Inferior parietal cortex (tissue), 1 donor: ENCODE results near the gene PTPRQ.
"Not testable (repeated sequence)": the region's sequence is repeated elsewhere in the genome, so short reads cannot be mapped to it uniquely, and the experiment has no call there.

ENCODE experiments used
- DNase-seq: peaks from one replicate; pipeline ENCODE4 v3.0.0-alpha.2; 2016; ENCODE audit errors: extremely low spot score

Gene PTPRQ

GRCh38 chr12:80643961-80644360, 199.9 kb downstream of the PTPRQ start:
- no peak for DNase-seq

DNA sequence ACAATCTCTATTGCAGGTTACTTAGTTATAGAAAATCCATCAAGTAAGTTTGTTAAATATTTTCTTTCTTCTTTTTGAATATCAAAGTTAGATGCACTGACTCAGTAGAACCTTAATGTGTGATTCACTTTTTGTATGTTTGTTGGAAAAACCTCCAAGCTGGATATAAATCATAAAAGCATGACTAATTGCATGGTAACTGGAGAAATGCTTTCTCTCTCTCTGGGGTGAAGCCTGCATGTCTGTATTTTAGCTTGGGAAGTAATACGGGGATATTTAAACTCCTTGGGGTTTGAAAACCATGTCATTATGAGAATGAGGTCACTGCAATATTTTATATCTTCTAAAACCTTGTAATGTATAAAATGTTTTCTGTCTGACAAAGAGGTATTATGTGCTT, 204.8 kb downstream of the PTPRQ start:
- DNase-seq, result no peak

GRCh38 chr12:80655751-80656150, 211.7 kb downstream of the PTPRQ start:
- no peak for DNase-seq

DNA sequence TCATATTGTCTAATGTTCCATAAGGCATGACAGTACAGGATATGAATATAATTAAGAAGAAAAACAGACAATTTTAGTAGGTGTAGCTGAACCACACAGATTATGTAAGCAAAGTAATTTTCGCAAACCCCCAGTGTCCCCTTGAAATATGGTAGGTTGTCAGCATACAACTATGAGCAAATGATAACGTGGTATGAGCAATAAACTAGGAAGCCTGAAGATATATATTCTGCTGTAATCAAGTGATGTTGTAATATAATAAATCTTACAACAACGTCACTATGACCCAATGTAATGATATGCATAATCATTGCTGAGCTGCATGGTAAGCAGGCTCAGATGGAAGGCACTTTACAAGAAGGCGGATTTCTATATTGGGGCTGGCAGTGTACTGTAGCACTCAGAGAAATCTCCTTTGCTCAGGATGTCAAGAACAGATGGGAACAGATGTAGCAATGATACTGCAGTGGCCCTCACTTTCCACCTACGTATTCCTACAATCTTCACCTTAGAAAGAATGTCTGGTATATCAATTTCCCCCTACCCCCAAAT, 215.6 kb downstream of the PTPRQ start:
- DNase-seq, result no peak

GRCh38 chr12:80662586-80662985, 218.6 kb downstream of the PTPRQ start:
- DNase-seq, result no peak

- DNase-seq, result no peak
Observed at GRCh38 chr12:80670214-80670613, 226.2 kb downstream of the PTPRQ start.

DNA sequence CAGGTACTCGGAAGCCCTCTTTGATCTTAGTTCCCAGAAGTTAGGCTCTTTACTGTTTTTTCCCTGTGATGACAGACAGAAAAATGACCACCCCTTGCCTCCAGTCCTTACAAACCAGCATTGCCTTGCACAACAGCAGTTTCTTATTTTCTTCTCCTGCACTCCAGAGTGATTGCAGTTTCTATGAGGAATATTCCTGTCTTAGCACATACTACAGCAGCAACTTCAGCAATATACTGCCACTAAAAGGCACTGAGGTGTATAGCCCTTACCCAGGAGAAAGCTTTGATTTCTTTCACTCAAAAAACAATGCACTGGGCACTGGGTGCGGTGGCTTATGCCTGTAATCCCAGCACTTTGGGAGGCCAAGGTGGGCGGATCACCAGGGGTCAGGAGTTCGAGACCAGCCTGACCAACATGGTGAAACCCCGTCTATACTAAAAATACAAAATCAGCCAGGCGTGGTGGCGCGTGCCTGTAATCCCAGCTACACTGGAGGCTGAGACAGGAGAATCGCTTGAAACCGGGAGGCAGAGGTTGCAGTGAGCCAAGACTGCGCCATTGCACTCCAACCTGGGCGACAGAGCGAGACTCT, 232.1 kb downstream of the PTPRQ start:
- DNase-seq, result not testable (repeated sequence)

GRCh38 chr12:80676856-80677255, 232.8 kb downstream of the PTPRQ start:
- DNase-seq, result no peak

DNA sequence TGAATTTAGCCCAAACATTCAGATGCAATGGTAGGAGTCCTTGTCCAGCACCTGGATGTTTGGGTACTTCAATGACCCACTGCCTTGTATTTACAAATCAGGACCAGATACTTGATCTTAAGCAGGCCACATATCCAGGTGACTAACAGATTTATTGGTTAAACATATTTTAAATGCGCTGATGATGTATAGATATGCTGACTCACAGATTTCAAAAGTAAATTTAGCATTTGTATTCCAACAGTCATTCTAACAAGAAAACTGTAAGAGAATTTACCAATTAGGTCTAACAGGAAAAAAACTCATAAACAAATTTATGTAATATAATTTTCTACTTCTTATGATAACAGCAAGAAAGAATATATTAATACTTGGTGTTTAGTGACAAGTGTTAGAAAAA, 234.0 kb downstream of the PTPRQ start:
- DNase-seq, result no peak

DNA sequence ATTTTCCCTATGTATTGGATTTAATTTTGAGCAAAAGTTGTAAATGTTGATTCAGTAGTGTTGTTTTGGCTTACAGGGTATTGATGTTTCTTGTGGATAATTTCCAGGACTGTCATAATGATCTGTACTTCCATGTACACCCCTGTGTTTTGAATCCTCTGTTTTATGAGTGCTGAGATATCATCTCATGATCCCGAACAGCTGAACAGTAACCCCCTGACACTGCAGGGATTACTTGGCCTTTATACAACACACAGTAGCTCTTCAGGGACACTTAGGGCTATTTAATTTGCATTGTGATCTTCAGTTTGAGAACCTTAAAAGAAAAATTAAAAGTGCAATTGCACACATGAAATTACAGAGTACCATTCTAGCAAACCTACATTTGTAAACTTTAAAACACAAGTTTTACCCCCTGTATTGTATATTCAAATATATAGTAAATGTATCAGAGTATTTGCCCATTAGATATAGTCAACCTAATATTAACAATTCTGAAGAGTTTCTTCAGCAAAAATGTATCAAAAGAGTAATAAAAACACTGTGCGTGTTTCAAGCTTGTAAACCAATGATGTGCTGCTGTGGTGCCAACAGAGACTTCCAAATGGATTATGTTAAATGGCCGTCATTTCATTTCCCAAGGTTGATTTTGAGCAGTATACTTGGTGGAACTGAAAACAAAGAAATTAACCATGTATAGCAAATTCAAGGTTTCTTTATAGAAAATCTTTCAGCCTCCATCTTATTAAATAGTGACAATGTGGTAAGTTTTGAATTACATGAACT, 235.5 kb downstream of the PTPRQ start:
- no peak for DNase-seq

DNA sequence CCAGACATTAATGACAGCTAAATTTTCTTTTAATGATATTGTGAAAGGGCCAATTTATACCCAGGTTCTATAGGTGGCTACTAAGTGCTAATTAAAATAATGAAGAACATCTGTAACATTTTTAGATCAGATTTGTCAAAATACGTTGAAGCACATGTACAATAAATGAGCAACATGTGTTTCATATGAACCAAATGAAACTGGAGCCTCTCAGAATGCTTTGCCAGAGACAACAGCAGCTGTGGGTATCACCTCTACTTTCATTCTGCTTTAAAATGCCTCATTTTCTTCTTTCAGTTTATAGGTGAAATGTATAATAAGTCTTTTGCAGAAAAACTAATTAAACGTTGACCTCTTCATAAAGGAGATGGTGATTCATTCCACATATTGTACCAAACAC, 237.3 kb downstream of the PTPRQ start:
- DNase-seq, result no peak

DNA sequence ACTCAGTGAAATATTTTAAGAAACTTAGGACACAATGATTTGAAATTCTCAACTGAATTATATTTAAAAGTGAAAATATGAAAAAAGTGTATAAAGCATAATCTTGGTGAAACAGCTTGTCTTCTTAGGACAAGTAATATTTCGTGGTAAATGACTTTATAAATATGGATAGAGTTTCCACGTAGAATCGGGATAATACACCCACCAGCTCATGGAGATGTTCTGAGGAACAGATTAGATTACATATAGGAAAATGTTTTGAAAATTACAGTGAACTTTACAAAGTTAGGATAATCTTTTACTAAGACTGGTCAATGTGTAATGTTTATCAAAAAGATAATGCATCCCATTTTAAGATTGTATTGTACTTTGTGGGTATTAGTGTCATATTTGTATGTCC, 237.8 kb downstream of the PTPRQ start:
- no peak for DNase-seq

DNA sequence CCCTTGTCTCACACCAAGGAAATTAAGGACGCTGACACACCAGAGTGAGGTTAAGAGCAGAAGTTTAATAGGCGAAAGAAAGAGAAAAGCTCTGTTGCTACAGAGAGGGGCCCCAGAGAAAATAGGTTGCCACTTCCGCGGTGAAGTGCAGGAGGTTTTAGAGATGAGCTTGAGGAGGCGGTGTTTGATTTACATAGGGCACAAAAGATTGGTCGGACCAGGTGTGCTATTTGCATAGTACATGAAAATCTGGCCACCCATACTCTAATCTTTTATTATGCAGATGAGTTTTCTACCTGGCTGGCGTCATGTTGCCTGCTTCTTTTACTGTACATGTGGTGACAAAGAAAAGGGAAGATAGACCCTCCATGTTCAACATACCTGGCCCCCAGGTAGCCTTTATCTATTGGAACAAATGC, 240.1 kb downstream of the PTPRQ start:
- no peak for DNase-seq

GRCh38 chr12:80690090-80690489, 246.1 kb downstream of the PTPRQ start:
- no peak for DNase-seq

GRCh38 chr12:80690513-80690912, 246.5 kb downstream of the PTPRQ start:
- no peak for DNase-seq

DNA sequence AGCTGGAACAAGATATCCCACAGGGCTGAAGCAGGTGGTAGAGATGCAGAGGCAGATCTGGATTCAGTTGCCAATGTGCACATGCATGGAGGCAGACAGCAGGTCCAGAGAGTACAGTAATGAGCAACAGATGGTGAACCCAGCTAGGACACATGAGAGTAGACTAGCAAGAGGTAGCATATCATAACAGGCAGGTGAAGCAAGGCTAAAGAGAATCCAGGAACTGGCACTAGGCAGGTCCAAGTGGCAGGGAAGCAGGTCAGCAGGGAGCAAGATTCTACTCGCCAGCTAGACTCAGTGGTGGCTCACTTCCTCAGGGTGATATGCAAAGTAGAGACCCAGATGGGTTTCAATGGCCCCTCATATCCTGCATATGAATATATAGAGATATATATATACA, 248.1 kb downstream of the PTPRQ start:
- no peak for DNase-seq

DNA sequence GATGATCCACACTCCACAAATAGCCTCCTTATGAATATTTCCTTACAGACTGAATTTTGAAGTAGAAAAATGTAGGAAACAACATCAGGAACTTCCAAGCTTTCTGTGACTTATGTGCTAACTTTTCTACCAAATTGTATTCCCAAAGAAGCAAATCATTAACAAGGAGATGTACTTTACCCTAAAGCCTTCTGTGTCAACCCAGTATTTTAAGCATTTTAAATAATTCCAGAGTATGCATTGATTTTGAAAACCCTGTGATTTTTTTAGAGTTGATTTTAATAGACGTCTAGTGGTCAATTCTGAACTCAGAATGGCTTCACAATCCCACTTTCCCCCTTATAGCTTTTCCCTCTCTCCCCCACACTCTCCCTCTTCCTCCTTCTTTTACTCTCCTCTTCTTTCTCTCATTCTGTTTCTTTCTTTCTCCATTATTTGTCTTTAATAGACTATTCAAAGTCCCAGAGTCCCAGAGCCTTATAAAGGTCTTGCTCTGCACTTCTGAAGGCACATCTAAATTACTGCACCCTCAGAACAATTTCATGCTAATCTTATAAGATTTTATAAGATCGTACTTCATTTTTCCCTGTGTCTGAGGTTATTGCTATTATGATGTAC, 253.3 kb downstream of the PTPRQ start:
- DNase-seq, result no peak

DNA sequence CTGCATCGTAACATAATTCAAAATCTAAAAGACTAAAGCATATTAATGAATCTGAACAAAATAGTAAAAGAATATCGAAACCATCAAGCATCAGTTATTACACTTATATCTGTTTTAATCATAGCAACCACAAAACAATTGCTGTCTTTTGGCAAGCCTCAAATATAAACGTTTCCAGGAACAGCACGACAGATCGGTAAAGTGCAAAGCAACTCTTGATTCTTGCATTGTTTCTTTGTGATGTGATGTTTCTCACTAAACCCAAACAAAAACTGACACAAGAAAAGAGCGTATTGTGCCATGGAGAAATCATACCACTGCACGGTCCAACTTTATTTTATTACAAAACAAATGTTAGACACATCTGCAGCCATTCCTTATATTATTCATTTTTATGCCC, 254.2 kb downstream of the PTPRQ start:
- no peak for DNase-seq

DNA sequence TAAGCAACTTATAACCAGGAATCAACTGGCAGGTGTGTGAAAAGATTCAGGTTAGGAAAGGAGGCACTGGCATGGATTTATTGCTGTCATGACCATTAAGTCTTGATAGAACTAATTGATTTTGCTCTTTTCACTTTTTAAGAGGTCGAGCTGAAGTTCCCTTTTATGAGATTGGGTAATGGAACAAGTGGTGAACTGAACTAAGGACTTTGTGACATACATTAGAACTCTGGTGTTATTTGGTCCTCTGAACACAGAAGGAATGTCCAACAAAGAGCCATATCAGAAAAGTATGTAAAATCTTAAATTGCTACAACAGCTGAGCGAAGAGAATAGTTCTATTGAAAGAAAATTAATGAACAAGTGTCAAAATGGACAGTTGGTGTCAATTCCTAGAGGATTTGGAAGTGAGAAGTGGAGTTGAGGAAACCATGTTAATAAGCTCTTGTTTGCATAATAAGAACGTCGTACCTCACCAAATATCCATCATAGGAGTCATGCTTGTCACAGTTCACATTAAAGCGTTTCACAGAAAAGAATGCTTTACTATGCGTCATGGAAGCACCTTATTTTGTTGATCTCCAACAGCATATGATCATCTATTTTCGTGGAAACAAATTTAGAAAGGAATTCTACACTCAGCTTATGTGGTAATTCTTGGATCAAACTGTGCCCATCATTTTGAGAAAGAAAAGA, 255.0 kb downstream of the PTPRQ start:
- DNase-seq, result no peak

DNA sequence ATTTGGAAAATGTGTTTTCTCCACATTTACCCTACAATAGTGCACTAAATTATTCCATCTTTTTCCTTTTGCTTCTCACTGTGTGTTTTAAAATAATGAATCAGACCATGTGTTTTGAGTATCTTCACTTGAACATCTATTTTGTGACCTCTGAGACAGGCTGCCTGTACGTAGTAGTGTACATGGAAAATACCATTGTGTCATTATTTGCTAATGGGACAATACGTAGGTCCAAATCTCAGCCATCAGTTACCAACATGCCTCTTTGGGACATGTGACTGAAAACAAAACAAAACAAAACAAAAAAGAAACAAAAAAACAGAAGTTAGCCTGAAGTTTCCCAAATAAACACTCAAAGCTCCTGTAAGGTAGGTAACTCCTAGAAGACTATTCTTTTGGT, 256.3 kb downstream of the PTPRQ start:
- DNase-seq, result no peak

DNA sequence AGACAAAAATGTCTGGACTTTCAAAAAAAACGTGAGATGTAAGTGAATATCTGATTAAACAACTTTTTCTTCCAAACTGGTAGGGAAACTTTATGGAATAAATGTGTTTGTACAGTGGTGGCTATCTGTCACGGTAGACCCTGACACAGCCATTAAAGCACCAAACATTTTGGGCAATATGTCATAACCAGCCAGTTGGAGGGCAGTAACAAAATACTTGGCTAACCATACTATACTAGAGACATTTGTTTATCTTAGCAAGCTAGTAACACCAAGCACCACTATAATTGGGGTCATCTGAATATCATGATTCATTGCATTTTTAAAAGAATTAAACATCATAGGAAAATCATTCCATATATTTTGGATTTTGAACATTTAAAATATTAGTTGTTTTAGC, 257.4 kb downstream of the PTPRQ start:
- no peak for DNase-seq
